GM21529 (cell line): ENCODE data around the gene ITGA11.

Experiments used
- ATAC-seq: cut with Tn5 transposase; IDR thresholded peaks from one replicate; pipeline ENCODE4 v1.9.1; 2021; ENCODE audit not compliant: unreplicated experiment

Gene ITGA11

GRCh38 chr15:68335251-68335650, 96.7 kb downstream of the ITGA11 start:
- no peak for ATAC-seq

- no peak for ATAC-seq
Measured at GRCh38 chr15:68334661-68335124, 97.3 kb downstream of the ITGA11 start.

- ATAC-seq: no peak
Measured at GRCh38 chr15:68333775-68334470, 98.0 kb downstream of the ITGA11 start.

- no peak for ATAC-seq
Measured at GRCh38 chr15:68332266-68332665, 99.7 kb downstream of the ITGA11 start.

GRCh38 chr15:68330901-68331300, 101.1 kb downstream of the ITGA11 start:
- ATAC-seq: no peak

GRCh38 chr15:68330416-68330815, 101.5 kb downstream of the ITGA11 start:
- no peak for ATAC-seq

- no peak for ATAC-seq
Measured at GRCh38 chr15:68328964-68329363, 103.0 kb downstream of the ITGA11 start.

GRCh38 chr15:68328443-68328842, 103.5 kb downstream of the ITGA11 start:
- no peak for ATAC-seq

- no peak for ATAC-seq
Measured at GRCh38 chr15:68326711-68327354, 105.1 kb downstream of the ITGA11 start.

- no peak for ATAC-seq
Measured at GRCh38 chr15:68325726-68326125, 106.2 kb downstream of the ITGA11 start.

GRCh38 chr15:68322796-68323195, 109.2 kb downstream of the ITGA11 start:
- ATAC-seq: no peak

GRCh38 chr15:68321229-68321628, 110.7 kb downstream of the ITGA11 start:
- no peak for ATAC-seq

- ATAC-seq: no peak
Measured at GRCh38 chr15:68319997-68320396, 112.0 kb downstream of the ITGA11 start.

GRCh38 chr15:68318931-68319909, 112.7 kb downstream of the ITGA11 start:
- no peak for ATAC-seq

GRCh38 chr15:68318008-68318835, 113.7 kb downstream of the ITGA11 start:
- ATAC-seq: no peak

- no peak for ATAC-seq
Measured at GRCh38 chr15:68317281-68318007, 114.5 kb downstream of the ITGA11 start.

GRCh38 chr15:68316061-68316804, 115.7 kb downstream of the ITGA11 start:
- ATAC-seq: no peak

- no peak for ATAC-seq
Measured at GRCh38 chr15:68315495-68316031, 116.4 kb downstream of the ITGA11 start.

GRCh38 chr15:68315035-68315434, 116.9 kb downstream of the ITGA11 start:
- no peak for ATAC-seq
